Left ventricle myocardium inferior (tissue), 1 donor: ENCODE measurements around the gene PCNX2. TPM values are rescaled to one million over a fixed set of nuclear protein-coding genes. Genes with fewer than 3 reads are reported as not detected.

Experiments used
- DNase-seq: peaks from one replicate; pipeline ENCODE4 v3.0.0-alpha.2; 2020
- H3K27ac ChIP-seq: fragments of 200-600 bp; replicated peaks from 2 replicates; pipeline ENCODE4 v1.8.0; 2021
- H3K27me3 ChIP-seq: fragments of 200-600 bp; 2 replicates; pipeline ENCODE4 v1.8.0; 2021; ENCODE audit warnings: low read depth
- H3K36me3 ChIP-seq: fragments of 200-600 bp; 2 replicates; pipeline ENCODE4 v1.8.0; 2021
- H3K4me1 ChIP-seq: fragments of 200-600 bp; 2 replicates; pipeline ENCODE4 v1.8.0; 2021
- H3K4me3 ChIP-seq: fragments of 200-600 bp; 2 replicates; pipeline ENCODE4 v1.8.0; 2021; ENCODE audit warnings: mild to moderate bottlenecking, moderate library complexity
- H3K9me3 ChIP-seq: fragments of 200-600 bp; replicated peaks from 2 replicates; pipeline ENCODE4 v1.8.0; 2021
- intact Hi-C: fragments of 100-400 bp; cut with micrococcal nuclease; formaldehyde crosslinking; loops from one replicate; pipeline ENCODE4 v1.11.0; 2022
- total RNA-seq: library from RNA; stranded (reverse); fragmentation: NEBNext Ultra II Directional; extraction: Animal tissue kit (Norgen Biotek cat#: 25700); gene quantifications from one replicate; pipeline ENCODE4 v1.2.1, GENCODE V29; 2021
- TF ChIP-seq, protein P1 (sequence below): fragments of 200-600 bp; IDR thresholded peaks from 2 replicates; pipeline ENCODE4 v1.8.0; 2021; ENCODE audit warnings: antibody characterized with exemption, mild to moderate bottlenecking, borderline replicate concordance
- donor health status: DM: no; HTN: yes; CAD: no; lungs with severe emphysema.

Gene PCNX2
- total RNA-seq, 1 donor from 2014 or later: 0.82 TPM

DNA sequence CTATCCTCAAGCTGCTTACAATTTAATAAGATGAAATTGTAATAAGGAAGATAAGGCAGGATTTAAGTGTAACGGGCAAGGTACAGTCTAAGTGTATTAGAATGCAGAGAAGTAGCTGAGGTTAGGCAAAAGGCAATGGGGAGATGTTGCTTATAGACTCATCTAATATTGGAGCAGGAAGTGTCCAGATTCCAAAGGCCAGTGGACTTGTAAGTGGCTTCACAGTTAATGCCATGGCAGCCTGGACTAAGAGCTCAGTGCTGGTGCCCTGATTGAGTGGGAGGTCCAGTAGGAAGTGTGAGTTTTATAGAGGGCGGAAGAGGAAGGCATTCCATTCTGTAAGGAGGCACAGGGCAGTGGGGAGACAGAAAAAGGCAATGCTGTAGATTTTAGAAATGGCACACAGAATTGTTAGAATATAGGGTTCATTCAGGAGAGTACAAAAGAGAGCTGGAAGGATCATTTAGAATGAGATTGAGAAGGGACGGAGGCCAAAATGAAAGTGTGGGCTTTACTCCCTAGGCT lies 44.6 kb upstream of the PCNX2 start:
- no peaks in the 10 kb centered on the region for H3K4me1 ChIP-seq
- H3K9me3 ChIP-seq: no peaks in the 10 kb centered on the region
- TF ChIP-seq, protein P1, sequence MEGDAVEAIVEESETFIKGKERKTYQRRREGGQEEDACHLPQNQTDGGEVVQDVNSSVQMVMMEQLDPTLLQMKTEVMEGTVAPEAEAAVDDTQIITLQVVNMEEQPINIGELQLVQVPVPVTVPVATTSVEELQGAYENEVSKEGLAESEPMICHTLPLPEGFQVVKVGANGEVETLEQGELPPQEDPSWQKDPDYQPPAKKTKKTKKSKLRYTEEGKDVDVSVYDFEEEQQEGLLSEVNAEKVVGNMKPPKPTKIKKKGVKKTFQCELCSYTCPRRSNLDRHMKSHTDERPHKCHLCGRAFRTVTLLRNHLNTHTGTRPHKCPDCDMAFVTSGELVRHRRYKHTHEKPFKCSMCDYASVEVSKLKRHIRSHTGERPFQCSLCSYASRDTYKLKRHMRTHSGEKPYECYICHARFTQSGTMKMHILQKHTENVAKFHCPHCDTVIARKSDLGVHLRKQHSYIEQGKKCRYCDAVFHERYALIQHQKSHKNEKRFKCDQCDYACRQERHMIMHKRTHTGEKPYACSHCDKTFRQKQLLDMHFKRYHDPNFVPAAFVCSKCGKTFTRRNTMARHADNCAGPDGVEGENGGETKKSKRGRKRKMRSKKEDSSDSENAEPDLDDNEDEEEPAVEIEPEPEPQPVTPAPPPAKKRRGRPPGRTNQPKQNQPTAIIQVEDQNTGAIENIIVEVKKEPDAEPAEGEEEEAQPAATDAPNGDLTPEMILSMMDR: no peak
- no peaks in the 10 kb centered on the region for H3K36me3 ChIP-seq
- intact Hi-C loops: no loop called here
- H3K27ac ChIP-seq: no peak overlapping the region
- no peak for DNase-seq
- peaks cover 50% of the 10 kb centered on the region for H3K27me3 ChIP-seq
- H3K4me3 ChIP-seq: no peak overlapping the region

DNA sequence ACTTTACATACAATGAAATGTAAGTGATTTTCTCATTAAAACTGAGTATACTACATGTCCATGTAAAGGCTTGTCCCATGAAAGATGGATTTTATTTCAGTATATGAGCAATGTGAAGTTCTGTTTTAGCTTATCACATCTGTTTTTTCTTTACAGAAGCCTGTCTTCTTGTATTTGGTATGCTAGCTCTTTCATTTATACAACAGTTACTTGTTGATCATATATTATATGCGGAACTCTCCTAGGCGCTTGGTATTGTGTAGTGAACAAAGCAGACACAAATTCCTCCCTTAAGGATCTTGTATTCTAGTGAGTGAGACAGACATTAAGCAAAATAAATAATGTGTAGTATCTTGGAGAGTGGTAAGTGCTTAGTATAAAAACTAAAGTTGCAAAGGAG lies 42.6 kb upstream of the PCNX2 start:
- Histone ChIP-seq H3K9me3 (no peaks in the 10 kb centered on the region), H3K4me3 (no peak overlapping the region), H3K4me1 (no peaks in the 10 kb centered on the region), H3K27me3 (peaks cover 62% of the 10 kb centered on the region), H3K27ac (no peak overlapping the region), H3K36me3 (no peaks in the 10 kb centered on the region)
- TF ChIP-seq, protein P1: no peak
- DNase-seq: no peak
- intact Hi-C loops: no loop called here

DNA sequence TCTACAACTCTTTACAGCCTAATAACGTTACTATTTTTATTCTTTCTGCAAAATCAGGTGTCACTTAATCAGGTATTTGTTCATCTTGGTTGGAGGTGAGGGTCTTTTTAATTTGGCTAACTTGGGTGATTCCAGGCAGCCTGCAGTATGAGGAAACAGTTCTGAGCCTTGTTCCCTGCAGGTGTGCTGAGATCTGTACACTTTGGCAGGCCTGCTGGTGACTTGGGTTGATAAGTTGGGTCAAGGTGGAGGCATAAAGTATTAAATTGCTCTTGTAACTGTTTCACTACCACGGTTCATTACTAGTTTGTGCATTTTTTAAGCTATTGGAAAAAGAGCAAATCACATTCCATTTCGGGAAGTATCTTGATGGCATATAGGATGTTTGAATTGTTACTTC lies 42.0 kb upstream of the PCNX2 start:
- Histone ChIP-seq H3K9me3 (no peaks in the 10 kb centered on the region), H3K27me3 (peaks cover 62% of the 10 kb centered on the region), H3K4me3 (no peak overlapping the region), H3K27ac (no peak overlapping the region), H3K36me3 (no peaks in the 10 kb centered on the region), H3K4me1 (no peaks in the 10 kb centered on the region)
- no peak for DNase-seq
- TF ChIP-seq, protein P1: no peak
- intact Hi-C loops: no loop called here

DNA sequence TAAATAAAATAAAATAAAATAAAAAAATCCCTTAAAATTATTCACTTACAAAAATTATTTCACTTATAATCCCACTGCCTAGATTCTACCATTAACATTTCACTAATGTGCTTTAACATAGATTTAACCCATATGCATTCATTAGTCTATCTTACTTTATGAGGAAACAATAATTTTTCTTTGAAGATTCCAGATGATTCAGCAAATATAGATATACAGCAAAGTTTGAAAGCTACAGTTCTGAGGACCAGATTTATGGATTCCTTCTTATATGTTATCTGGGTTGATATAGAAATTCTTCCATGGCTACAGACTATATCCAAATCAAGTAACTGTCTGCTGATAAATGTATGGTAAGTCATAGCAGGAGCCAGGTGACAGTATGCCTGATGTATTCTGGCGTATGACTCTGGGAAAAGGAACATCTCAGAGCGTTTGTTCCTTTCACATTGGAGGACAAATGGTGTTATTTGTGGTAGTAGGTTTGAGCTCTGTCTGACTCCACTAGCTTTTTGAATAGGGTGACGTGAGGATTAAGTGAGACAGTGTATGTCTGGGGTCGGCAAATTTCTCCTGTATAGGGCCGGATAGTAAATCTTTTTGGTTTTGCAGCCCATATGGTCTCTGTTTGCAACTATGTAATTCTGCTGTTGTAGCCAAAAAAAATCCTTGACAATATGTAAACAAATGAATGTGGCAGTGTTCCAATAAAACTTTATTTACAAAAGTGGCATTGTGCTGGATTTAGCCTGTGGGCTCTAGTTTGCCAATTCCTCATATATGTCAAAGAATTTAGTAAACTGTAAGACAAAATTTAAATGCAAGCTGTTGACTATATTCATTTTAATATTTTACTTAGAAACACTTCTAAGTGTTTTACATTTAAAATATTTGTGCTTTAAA lies 41.3 kb upstream of the PCNX2 start:
- Histone ChIP-seq H3K9me3 (no peaks in the 10 kb centered on the region), H3K27ac (no peak overlapping the region), H3K4me3 (no peak overlapping the region), H3K27me3 (peaks cover 69% of the 10 kb centered on the region), H3K4me1 (no peaks in the 10 kb centered on the region), H3K36me3 (no peaks in the 10 kb centered on the region)
- intact Hi-C loops: no loop called here
- TF ChIP-seq, protein P1: no peak
- DNase-seq: no peak

DNA sequence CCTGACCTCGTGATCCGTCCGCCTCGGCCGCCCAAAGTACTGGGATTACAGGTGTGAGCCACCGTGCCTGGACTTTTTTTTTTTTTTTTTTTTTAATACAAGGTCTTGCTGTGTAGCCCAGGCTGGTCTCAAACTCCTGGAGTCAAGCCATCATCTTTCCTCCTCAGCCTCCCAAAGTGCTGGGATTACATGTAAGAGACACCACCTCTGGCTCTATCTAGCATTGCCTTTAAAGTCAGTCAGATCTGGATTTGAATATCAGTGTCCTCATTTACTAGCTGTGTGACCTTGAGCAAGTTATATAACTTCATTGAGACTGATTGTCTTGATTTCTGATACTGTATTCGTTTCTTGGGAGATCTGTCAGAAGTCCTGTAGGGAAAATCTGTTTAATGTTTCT lies 38.6 kb upstream of the PCNX2 start:
- intact Hi-C loops: no loop called here
- Histone ChIP-seq H3K4me3 (no peak overlapping the region), H3K9me3 (no peaks in the 10 kb centered on the region), H3K36me3 (no peaks in the 10 kb centered on the region), H3K4me1 (no peaks in the 10 kb centered on the region), H3K27me3 (peaks cover 86% of the 10 kb centered on the region), H3K27ac (no peak overlapping the region)
- TF ChIP-seq, protein P1: no peak
- no peak for DNase-seq
